Lower leg skin (tissue), 4 donors: ENCODE data around the gene EGFL8. TPM values are rescaled to one million over a fixed set of nuclear protein-coding genes. Genes with fewer than 3 reads are reported as not detected.
"Not testable (repeated sequence)": the region's sequence is repeated elsewhere in the genome, so short reads cannot be mapped to it uniquely, and the experiment has no call there.

Experiments
- DNase-seq, 2 donors: peaks; one replicate each; pipeline ENCODE4 v3.0.0-alpha.2; 2019; ENCODE audit warnings: low spot score in 2 of 2
- H3K4me3 ChIP-seq: fragments of 200-600 bp; sonication (generic); 2 replicates; pipeline ENCODE4 v1.5.1; 2017; ENCODE audit warnings: mild to moderate bottlenecking, low read depth; ENCODE audit not compliant: poor library complexity, severe bottlenecking
- CTCF ChIP-seq, 3 donors: fragments of 450-650 bp; IDR thresholded peaks; one replicate each; pipeline ENCODE4 v1.5.1; 2016; ENCODE audit warnings: antibody characterized with exemption in 3 of 3, mild to moderate bottlenecking in 3 of 3, moderate library complexity in 2 of 3
- POLR2A ChIP-seq, 2 donors: fragments of 450-650 bp; IDR thresholded peaks; one replicate each; pipeline ENCODE4 v1.6.1; 2016 to 2017; ENCODE audit warnings: antibody characterized with exemption in 2 of 2, mild to moderate bottlenecking in 1 of 2, moderate library complexity in 1 of 2
- WGBS, 2 donors: methylation state at CpG; one replicate each; pipeline ENCODE4 v1.1.5; 2018; 5-methylcytosine and 5-hydroxymethylcytosine counted together
- intact Hi-C: fragments of 100-400 bp; cut with DNase I; formaldehyde crosslinking; loops from one replicate; pipeline ENCODE4 v1.15.0; 2023; ENCODE audit warnings: low total_unique reads
- total RNA-seq, 4 donors: library from RNA; depleted of rRNA; stranded (reverse); fragments of >200 nt; gene quantifications; one replicate each; pipeline ENCODE4 v1.1.0, GENCODE V29; 2016

EGFL8 gene
- total RNA-seq, 4 donors from 2014 or later = 12.5 to 40.8 (median 18.6) TPM

GRCh38 chr6:32133786-32134185 is 30.6 kb upstream of the EGFL8 start:
- no peak for DNase-seq
- 78 to 83% methylated on average over 4 of the region's 4 CpGs for whole genome bisulfite sequencing, 2 donors
- H3K4me3 ChIP-seq = no peak overlapping the region
- no peak for TF ChIP-seq POLR2A (IDR thresholded peaks at IDR 0.05)
- no peak for TF ChIP-seq CTCF (IDR thresholded peaks at IDR 0.05)
- intact Hi-C loops = no loop called here

- intact Hi-C loops = no loop called here
- no peak overlapping the region for H3K4me3 ChIP-seq
- no peak for DNase-seq
- TF ChIP-seq POLR2A (IDR thresholded peaks at IDR 0.05) (no peak), CTCF (IDR thresholded peaks at IDR 0.05) (no peak)
These were observed 26.9 kb upstream of the EGFL8 start for GRCh38 chr6:32137454-32137853.

GRCh38 chr6:32139590-32139989 is 24.8 kb upstream of the EGFL8 start:
- TF ChIP-seq POLR2A (IDR thresholded peaks at IDR 0.05) (no peak), CTCF (IDR thresholded peaks at IDR 0.05) (no peak)
- DNase-seq = no peak
- WGBS, 2 donors = 63 to 66% methylated on average over 5 of the region's 5 CpGs
- intact Hi-C loops = no loop called here
- H3K4me3 ChIP-seq = no peak overlapping the region

GRCh38 chr6:32140420-32141046 is 23.9 kb upstream of the EGFL8 start:
- H3K4me3 ChIP-seq = no peak overlapping the region
- 88% methylated on average over 5 of the region's 5 CpGs for WGBS, 2 donors
- no peak for DNase-seq
- intact Hi-C loops = no loop called here
- TF ChIP-seq POLR2A (IDR thresholded peaks at IDR 0.05) (no peak), CTCF (IDR thresholded peaks at IDR 0.05) (no peak)

- intact Hi-C loops, H3K4me3 ChIP-seq, DNase-seq: not testable (repeated sequence)
- WGBS, 2 donors = 81 to 83% methylated on average over 7 of the region's 7 CpGs
These were observed 20.2 kb upstream of the EGFL8 start for GRCh38 chr6:32144238-32144637.

- 82 to 90% methylated on average over 1 of the region's 1 CpG for WGBS, 2 donors
- no peak for DNase-seq
- TF ChIP-seq POLR2A (IDR thresholded peaks at IDR 0.05) (no peak), CTCF (IDR thresholded peaks at IDR 0.05) (no peak)
- intact Hi-C loops = no loop called here
- no peak overlapping the region for H3K4me3 ChIP-seq
These were observed 18.1 kb upstream of the EGFL8 start for GRCh38 chr6:32146287-32146686.
